Measurements from ENCODE around the gene KDM2B.

KDM2B gene

DNA sequence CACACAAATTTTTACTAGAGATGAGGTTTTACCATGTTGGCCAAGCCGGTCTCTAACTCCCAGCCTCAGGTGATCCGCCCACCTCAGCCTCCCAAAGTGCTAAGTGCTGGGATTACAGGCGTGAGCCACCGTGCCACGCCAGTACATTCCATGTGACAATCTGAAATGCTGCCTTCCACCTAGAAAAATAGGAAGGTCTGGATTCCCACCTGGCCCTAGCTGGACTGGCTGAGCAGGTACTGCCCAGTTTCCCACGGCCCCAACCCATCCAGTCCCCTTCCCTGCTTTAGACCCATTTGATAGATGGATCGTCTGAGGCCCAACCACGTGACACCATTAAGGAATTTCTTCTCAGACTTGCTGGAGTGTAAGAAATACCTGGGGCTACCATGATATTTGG is 55.4 kb downstream of the KDM2B start:
- no peak for DNase-seq

DNA sequence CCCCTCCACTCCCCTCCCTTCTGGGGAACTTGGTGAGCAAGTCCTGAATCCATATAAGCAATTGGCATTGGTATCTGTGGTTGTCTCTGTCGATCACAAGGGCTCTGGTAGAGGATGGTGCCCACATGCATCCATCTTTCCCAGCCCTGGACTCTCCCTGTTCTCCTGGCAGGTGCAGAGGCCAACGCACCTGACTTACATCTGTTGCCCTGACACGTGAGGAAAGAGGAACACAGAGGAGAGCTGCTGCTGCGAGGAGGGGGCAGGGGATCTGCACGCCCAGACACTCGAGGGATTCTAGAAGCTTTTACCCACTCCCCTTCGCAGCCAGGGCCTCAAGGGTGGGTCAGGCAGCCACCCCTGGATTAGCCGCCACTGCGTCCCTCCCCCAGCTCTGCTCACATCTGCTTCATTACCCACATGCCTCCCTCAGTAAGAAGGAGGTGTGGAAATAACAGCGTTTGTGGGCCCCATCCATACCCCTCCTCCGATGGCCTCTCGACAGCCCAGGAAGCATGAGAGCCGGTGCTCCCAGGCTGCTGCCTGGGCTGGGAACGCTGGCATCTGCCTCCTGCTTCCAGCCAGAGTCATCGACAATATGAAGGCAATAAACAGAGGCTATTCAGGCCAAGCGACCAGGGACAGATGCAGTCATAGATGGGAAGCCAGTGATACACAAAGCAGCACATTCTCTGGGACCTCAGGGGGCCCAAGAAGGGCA is 56.5 kb downstream of the KDM2B start:
- DNase-seq: no peak

DNA sequence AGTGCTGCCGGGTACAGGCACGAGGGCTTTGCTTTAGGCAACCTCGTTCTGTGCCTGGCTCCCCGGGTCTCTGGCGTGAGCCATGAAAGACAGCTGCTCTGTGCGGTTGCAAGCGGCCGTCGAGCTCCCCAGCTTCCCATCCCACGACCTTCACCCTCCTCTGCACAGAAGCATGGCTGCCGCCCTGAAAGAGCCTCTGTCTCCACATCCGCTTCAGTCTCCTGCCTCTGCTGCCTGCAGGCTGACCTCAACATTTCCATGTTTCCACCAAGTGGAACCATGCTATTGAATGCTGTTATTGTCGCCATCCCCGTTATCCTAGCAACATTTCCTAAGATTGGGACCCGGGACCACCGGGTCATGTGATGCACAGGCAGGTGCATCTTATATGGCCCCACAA is 57.1 kb downstream of the KDM2B start:
- no peak for DNase-seq

DNA sequence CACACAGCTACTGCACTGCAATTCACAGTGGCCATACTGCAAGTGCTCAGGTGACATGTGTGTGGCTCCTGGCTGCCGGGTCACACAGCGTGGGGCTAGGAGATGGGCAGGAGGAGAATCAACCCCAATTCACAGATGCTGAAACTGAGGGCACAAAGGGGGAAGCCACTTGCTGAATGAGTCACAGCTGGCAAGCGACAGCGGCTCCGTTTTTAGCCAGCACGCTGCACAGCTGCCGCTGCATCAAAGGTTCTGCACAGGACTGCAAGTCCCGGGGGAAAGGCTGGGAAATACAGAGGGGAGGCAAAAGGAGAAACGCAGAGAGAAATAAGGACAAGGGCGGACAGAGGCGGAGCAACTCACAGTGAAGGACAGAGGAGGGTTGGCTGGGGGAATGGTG is 57.9 kb downstream of the KDM2B start:
- no peak for DNase-seq

DNA sequence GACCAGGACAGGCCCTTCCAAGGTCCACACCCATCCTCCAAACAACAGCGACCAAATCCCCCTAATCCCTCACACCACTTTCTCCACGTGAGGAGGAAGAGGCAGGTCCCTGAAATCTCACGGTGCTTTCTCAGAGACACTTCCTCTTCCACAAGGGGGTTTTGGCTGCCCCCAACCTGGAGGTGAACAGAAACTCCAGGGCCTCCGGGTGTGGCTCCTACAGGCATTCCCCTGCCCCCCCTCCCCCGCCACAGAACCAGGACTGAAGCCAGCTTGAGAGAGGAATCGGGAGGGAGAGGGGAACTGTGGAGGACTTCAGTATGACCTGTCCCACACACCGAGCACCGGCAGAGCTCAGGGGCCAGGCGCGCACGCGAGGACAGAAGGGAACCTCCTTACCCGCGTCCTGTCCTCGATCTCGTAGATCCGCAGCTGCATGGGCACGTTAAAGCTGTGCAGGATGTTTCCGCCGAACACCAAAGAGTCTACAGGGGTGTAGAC is 60.2 kb downstream of the KDM2B start:
- DNase-seq: no peak

DNA sequence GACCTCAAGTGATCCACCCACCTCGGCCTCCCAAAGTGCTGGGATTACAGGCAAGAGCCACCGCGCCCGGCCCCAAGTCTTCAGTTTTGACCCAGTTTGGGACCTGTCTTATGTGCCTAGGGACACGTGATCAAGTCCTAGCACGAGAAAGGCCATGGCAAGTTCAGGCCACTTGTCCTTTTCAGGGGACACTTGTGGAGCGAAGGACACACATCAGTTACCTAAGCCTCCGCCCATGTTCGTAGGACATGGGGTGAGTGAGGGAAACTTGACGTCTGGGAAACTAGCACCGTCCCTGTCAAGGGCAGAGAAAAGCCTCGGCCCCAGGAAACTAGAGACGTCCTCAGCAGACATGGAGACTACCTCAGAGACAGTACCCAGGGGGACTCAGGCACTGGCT is 60.7 kb downstream of the KDM2B start:
- no peak for DNase-seq

DNA sequence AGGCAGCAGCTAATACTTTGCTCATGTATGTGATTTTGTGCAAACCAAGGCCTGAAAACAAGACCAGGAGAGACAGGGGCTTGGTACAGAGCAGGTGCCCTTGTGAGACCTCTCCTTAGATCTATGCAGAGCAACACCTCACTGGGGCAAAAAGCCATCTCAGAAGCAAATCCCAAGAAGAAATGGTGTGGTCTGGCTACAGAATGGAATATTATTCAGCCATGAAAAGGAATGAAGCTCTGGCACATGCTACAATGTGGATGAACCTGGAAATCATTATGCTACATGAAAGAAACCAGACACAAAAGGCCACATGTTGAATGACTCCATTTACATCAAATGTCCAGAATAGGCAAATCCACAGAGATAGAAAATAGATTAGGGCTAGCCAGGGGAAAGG is 61.6 kb downstream of the KDM2B start:
- no peak for DNase-seq

DNA sequence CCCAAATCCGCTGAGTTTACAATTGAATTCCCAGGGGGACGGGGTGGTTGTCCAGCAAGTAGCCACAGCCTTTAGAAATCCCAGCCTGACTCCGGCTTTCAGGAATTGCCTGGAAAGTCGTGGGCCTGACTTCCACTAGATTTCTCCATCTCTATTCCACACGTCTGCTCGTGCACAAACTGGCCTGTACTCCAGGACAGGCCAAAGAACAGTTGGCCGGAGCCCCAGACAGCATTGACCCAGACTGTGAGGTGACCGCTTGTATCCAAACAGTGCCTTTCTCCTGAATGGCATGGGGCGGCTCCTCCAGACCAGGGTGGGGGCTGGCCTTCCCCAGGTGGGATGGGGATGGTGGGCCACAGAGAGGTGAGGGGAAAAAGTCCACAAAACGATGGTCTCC is 62.2 kb downstream of the KDM2B start:
- no peak for DNase-seq

DNA sequence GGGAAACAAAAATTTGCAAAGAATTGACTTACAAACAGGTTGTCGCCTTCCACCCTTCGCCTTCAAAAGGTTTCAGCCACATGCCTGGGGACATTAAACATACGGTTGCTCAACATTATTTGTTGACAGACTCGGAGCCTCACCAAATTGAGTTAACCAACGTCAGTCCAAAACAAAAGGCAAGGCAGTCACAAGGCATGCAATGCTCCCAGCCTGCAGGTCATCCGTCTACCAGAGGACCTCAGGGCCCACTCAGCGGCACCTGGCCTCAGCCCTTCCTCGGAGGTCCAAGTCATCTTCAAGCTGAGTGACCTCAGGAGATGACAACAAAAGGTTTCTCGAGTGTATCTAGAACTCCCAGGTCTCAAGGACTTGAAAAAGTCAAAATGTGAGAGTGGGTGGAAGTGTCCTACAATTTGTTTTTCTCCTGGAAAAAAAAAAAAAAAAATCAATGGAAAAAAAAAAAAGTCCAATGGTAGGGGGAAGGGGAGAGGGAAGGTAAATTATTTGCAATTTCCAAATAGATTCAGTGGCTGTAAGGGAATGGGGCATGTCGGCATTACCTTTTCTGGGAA is 64.3 kb downstream of the KDM2B start:
- DNase-seq: no peak

DNA sequence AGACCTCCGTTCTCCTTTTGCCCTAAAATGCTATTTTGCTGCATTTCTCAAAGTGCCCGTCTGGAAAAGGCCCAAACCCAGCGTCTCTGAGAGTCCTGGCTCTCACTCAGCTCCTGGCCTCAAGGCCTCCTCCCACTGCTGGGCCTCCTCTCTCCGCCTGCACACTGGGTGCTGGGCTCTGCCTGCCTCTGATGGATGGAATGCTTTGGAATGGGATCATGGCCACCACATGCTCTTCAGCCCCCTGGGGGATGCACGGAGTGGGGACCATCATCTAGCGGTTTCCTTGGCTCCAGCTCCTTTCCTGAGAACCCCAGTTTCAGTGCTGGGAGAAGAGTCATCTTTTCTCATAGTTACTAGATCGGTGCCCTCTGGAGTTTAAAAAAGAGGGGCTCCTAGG is 65.2 kb downstream of the KDM2B start:
- DNase-seq: no peak

DNA sequence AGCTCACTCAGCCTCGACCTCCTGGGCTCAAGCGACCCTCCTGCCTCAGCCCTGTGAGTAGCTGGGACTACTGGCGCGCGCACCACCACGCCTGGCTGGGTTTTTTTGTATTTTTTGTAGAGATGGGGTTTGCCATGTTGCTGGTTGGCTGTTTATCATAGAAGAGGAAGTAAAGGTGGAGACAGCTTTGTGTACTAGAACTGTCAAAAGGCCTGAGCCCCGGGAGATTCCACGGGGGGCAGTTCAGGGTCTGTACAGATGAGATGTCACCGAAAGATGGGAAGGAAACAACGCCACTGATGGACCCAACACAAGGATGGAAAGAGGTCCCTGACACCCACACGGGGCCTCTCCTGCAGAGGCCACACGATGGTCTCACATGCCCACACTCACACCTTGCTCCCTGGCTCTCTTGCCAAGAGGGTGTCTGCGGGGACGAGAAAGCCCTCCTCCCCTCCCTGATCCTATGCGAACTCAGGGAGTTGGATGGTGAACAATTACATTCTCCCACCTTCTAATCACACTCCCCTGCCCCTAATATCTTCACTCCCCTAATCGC is 66.6 kb downstream of the KDM2B start:
- no peak for DNase-seq

DNA sequence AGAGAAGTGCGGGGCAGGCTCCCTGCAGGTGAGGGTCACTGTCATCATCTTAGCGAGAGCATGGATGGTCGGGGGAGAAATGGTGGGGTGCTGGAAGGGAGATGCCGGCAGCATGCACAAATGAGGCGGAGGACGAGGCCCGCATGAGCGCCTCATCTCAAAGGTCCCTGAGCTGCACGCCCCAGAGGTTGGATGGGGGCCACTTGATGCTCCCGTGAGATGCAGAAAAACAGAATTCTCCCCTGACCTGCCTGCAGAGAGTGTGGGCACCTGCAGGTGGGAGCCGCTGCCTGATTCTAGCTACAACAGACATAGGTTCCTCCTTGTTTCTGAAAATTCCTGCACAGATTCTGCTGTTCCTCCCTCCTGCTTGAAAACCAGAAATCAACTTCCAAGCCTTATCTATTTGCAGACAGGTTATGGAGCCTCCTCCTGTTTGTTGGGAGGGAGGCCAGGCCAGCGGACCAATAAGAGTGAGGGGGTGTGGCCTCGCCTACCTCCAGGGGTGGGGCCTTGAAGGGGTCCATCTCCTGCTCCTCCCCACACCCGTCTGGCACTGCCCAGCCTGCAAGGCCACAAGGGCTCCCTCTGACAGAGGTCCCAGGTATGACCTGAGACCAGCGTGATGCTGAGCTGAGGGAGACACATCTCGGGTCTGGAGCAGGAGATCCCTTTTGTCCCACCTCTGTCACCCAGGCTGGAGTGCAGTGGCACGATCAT is 67.2 kb downstream of the KDM2B start:
- DNase-seq: no peak

DNA sequence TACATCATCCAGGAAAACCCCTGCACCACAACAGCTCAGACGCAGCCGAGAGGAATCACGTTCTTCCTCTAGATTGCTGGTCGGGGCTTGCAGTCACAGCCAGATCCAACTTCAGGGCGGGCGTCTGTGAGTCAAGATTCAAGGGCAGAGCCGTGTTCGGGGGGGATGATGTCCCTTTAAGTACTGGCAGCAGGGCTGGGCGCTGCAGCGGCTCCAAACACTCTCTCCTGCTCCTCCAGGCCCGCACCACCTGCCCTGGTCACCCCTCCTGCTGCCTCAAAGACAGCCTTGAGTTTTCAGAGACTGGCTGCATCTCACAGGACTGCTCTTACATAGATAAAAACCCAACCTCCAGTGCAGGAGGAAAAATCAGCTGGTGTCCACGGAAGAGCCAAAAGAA is 68.3 kb downstream of the KDM2B start:
- DNase-seq: no peak

DNA sequence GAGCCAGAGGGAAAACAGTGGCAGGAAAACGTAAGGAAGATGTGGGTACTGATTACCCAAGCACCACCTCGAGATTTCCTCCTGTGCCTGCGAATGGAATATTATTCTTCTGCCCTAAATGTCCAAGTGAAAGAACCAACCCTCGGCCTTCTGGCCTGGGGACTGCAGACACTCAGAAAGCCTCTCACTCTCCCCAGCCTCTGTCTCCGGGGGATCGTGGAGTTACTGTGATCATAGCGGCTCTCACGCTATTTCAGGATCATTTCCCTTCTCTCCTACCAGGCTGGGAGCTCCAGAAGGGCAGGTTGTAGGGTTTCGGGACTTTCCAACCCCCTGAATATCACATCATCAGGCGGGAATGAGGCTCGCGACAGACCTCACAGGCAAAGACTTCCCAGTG is 68.9 kb downstream of the KDM2B start:
- DNase-seq: no peak

DNA sequence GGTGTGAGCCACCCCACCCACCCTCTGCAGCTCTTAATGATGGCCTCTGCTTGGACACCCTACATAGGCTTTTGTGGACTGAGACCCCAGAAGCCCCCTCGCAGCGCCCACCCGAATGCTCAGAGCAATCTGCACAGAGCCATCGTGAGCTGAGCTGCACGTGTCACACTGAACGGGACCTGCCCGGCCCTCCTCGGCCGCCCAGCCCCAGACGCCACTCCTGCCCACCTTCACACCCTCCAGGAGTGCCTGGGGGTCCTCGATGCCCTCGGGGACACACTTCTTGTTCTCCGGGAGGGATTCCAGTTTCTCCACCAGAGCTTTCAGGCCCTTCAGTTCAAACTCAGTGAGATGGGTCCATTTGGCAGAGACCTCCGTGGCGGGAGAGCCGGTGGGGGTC is 71.5 kb downstream of the KDM2B start:
- no peak for DNase-seq

DNA sequence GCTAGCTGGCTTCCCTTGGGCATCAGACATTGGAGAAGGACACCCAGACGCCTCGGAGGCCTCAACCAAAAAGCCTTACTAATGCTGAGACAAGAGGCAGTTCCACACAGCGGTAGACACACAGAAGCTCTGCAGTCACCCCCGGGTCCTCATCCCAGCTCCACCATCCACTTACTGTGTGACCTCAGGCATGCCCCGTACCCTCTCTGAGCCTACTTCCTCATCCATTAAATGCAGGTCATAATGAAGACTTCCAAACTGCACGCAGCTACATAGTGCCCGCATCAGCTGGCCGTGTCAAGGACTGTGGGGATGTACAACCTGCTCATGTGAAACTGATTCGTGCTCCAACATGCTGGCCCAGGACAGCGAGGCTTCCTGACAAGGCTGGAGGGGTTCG is 72.3 kb downstream of the KDM2B start:
- DNase-seq: no peak

DNA sequence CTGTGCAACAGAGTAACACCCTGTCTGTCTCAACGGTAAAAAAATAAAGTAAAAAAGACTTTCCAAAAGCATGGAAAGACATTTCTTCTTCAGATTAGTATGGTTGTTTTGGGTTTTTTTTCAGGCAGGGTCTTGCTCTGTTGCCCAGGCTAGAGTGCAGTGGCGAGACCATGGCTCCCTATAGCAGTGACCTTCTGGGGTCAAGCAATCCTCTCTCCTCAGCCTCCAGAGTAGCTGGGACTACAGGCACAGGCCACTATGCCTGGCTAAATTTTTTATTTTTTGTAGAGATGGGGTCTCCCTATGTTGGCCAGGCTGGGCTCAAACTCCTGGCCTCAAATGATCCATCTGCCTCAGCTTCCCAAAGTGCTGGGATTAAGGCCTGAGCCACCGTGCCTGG is 72.8 kb downstream of the KDM2B start:
- no peak for DNase-seq

DNA sequence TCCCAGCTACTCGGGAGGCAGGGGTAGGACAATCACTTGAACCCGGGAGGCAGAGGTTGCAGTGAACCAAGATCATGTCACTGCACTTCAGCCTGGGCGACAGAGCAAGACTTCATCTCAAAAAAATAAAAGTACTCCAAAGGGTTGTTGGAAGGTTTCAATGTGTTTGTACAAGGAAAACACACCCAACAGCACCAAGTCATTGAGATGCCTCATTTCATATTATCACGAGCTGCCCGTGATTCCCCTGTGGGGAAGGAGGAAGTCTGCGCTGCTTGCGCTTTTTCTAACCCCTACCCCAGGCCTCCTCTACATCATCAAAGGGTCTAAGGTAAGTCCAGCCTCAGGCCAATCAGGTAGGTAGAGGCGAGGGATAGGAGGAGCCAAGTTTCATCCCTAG is 73.6 kb downstream of the KDM2B start:
- no peak for DNase-seq

DNA sequence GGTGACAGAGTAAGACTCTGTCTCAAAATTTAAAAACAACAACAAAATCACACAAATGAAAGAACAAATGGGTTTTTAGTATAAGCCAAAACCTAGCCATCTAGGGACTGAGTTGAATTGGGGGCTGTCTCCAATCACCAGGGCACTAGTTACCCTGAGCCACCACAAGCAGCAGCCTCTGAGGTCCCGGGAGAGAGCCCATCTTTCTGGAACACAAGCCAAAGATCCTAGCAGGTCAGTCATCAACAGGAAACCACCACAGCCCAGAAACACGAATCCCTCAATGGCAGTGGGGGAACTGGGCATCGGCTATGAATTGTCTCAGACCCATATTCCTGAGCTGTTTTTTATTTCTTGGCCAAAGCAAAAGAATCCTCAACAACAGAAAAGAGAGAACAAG is 75.3 kb downstream of the KDM2B start:
- no peak for DNase-seq

DNA sequence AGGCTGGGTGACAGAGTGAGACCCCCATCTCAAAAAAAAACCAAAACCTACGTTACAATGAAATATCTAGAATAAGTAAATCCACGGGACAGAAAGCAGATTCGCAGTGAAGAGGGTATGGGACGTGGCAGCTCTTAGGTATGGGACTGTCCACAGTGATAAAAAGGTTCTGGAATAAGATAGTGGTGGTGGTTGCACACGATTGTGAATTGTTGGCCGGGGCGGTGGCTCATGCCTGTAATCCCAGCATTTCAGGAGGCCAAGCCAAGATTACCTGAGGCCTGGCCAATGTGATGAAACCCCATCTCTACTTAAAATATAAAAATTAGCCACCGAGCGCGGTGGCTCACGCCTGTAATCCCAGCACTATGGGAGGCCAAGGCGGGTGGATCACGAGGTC is 76.3 kb downstream of the KDM2B start:
- DNase-seq: no peak

DNA sequence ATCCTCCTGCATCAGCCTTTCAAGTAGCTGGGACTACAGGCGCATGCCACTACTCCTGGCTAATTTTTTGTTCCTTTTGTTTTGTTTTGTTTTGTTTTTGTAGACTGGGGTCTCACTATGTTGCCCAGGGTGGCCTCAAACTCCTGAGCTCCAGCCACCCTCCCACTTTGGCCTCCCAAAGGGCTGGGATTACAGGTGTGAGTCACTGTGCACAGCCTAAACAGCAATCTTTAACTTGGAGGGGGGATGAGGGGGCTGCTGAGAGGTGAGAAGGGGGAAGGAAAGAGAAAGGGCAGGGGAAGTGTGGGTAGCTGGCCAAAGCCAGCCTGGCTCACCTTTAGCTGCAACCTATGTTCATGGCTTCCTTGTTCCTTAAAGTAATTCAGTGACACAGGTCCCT is 77.4 kb downstream of the KDM2B start:
- no peak for DNase-seq

DNA sequence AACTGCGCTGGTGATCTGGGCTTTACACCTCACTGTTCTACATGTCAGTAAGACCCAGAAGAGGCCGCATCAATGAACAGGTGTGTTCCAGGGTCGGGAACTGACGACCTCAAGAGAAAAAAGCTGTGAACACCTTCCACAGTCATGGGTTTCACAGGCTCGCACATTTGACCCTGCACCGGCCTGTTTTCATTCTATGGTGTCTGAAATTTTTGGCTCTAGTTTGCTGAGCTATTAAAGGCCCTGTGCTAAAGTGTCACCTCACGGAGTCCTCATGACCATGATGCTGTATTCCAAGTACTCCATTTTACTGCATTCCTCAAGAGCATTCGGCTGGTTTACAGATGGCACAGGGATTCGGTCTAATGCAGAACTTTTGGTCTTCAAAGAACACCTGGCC is 78.9 kb downstream of the KDM2B start:
- no peak for DNase-seq

DNA sequence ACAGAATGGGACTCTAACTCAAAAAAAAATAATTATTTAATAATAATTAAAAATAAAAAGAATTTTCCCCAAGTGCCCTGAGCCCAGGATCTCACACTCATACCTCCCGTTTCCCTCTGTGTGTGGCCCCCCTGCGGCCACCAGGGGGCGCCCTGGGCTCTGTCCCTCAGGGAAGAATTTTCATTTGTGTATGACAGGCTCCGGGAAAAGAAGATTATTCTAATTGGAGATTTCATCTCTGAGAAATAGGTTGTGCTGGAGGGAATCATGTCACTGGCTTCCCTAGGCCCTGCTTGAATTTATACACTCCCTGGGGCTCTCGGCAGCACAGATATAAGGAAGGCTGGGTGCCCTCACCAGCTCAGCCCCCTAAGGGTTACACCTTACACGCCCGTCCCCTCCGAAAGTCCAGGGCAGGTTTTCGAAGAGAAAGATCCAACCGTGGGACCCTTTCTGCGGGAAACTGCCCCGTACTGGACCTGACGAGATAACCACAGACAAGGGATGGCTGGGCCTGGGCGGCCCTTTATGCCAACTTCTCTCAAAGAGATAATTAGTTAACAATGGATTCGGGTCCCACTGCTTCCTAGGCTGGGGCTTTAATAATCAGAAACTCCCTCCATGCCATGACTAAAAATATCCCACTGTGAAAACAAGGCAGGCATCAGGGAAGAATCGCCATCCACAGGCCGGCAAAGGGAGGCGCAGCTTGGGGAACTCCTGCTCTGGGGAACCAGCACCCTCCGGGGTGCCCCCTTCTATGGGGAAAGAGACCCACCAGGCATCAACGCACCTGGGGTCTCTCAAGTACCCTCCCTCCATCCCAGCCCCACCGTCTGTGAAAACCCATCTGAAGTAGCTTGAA is 80.7 kb downstream of the KDM2B start:
- DNase-seq: no peak

Measured in NCI-H1417 treated with DMSO at 0.1 percent for 48 hours (cell line).